ENCODE data around the gene KRTAP1-5. TPM values are rescaled to one million over a fixed set of nuclear protein-coding genes. Genes with fewer than 3 reads are reported as not detected.
"Not testable (repeated sequence)": the region's sequence is repeated elsewhere in the genome, so short reads cannot be mapped to it uniquely, and the experiment has no call there.

The KRTAP1-5 gene
- total and polyA plus RNA-seq, 10 of the 15 experiments (the other 5 are each of a cell fraction or from before 2014, with no cell fraction given) = not detected

DNA sequence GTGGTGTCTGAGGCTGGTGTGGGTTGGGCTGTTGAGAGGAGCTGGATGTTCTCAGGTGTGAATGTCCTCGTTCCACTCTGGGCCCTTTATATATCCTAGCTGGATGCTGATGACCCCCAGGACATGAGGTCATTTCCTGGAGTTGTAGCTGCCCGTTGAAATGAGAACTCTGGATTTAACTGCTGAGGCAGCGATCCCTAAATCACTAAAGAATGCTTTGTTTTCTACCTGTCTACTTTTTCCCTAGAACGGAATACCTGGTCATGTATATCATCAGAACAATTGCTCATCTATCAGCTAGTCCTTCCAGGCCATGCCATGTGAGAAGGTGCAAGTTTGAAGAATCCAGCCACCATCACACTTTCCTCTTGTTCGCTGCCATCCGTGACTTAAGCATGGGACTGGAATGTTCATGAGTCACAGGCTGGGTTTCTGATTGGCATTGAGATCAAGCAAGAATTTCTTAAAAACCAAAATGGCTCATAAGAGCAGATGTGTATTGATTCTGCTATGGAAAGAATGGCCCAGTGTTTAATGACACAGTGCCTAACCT, 33.1 kb upstream of the KRTAP1-5 start, which contains the start of gene KRTAP2-3:
KRTAP2-3 (minus strand) TSS at position 63 of the 553 bp plus-strand sequence. CDS start 64 bp downstream, outside the sequence.
- H4K20me1 ChIP-seq (ENCODE audit: control insufficient read depth, insufficient read depth) = no peaks in the 10 kb centered on the region
- H3K79me2 ChIP-seq (ENCODE audit: control insufficient read depth, insufficient read depth, low read length) = no peaks in the 10 kb centered on the region
- no peaks in the 10 kb centered on the region for H3K4me1 ChIP-seq (ENCODE audit: control insufficient read depth, insufficient read depth, low read length)
- FAIRE-seq (no peak), ATAC-seq (no peak), DNase-seq (ENCODE audit: low read depth, low spot score) (no peak)
- POLR2A ChIA-PET = no interaction called here
- no peak within 1 kb of the TSS for H3K27ac ChIP-seq (ENCODE audit: control insufficient read depth, insufficient read depth)
- H3K9ac ChIP-seq (ENCODE audit: control insufficient read depth, insufficient read depth, low read length) = no peak within 1 kb of the TSS
- RAD21 ChIA-PET (ENCODE audit: unreplicated experiment) = no interaction called here
- no peak within 1 kb of the TSS for H2AFZ ChIP-seq (ENCODE audit: control insufficient read depth, low read depth, low read length)
- 23% methylated on average over 6 of the region's 6 CpGs for WGBS (ENCODE audit: insufficient coverage, insufficient replicate concordance, low lambda C conversion rate, missing lambda C conversion rate)
- CTCF ChIA-PET = no interaction called here
- H3K9me3 ChIP-seq (replicated peaks; ENCODE audit: control insufficient read depth, insufficient read depth, low read length) = no peaks in the 10 kb centered on the region
- in situ Hi-C loops (cut with MboI) = no loop called here
- H3K4me2 ChIP-seq (ENCODE audit: control insufficient read depth, insufficient read depth) = no peak within 1 kb of the TSS
- H3K4me3 ChIP-seq = no peak within 1 kb of the TSS
- H3K27me3 ChIP-seq (replicated peaks in 1 of 2; ENCODE audit: control insufficient read depth in 2 of 2, insufficient read depth in 2 of 2, low read length in 1 of 2) = no peaks in the 10 kb centered on the region; a peak in 1 of 4 replicates
- H3K36me3 ChIP-seq (ENCODE audit: control insufficient read depth in 2 of 2, insufficient read depth in 2 of 2, low read length in 1 of 2) = no peaks in the 10 kb centered on the region
- SMC1A ChIA-PET (ENCODE audit: uncharacterized antibody, unreplicated experiment) = no interaction called here
- intact Hi-C loops (cut with micrococcal nuclease; ENCODE audit: unreplicated experiment) = no loop called here
- BruUV-seq (replicated peaks) = no TSS peak
- no peak for TF ChIP-seq POLR2A (IDR thresholded peaks at IDR 0.05; ENCODE audit: low read depth, low read length)
- no peak for TF ChIP-seq ESRRA (IDR thresholded peaks at IDR 0.05; ENCODE audit: low read length)
- TF ChIP-seq, protein P1, sequence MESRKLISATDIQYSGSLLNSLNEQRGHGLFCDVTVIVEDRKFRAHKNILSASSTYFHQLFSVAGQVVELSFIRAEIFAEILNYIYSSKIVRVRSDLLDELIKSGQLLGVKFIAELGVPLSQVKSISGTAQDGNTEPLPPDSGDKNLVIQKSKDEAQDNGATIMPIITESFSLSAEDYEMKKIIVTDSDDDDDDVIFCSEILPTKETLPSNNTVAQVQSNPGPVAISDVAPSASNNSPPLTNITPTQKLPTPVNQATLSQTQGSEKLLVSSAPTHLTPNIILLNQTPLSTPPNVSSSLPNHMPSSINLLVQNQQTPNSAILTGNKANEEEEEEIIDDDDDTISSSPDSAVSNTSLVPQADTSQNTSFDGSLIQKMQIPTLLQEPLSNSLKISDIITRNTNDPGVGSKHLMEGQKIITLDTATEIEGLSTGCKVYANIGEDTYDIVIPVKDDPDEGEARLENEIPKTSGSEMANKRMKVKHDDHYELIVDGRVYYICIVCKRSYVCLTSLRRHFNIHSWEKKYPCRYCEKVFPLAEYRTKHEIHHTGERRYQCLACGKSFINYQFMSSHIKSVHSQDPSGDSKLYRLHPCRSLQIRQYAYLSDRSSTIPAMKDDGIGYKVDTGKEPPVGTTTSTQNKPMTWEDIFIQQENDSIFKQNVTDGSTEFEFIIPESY (IDR thresholded peaks at IDR 0.05) = no peak
- no peak for TF ChIP-seq TBL1XR1 (IDR thresholded peaks at IDR 0.05; ENCODE audit: low read depth, low read length)
- TF ChIP-seq MTA3 (IDR thresholded peaks at IDR 0.05; ENCODE audit: borderline replicate concordance, low read length) = no peak
- no peak for TF ChIP-seq SIX5 (IDR thresholded peaks at IDR 0.05; ENCODE audit: low read depth, low read length, severe bottlenecking)

DNA sequence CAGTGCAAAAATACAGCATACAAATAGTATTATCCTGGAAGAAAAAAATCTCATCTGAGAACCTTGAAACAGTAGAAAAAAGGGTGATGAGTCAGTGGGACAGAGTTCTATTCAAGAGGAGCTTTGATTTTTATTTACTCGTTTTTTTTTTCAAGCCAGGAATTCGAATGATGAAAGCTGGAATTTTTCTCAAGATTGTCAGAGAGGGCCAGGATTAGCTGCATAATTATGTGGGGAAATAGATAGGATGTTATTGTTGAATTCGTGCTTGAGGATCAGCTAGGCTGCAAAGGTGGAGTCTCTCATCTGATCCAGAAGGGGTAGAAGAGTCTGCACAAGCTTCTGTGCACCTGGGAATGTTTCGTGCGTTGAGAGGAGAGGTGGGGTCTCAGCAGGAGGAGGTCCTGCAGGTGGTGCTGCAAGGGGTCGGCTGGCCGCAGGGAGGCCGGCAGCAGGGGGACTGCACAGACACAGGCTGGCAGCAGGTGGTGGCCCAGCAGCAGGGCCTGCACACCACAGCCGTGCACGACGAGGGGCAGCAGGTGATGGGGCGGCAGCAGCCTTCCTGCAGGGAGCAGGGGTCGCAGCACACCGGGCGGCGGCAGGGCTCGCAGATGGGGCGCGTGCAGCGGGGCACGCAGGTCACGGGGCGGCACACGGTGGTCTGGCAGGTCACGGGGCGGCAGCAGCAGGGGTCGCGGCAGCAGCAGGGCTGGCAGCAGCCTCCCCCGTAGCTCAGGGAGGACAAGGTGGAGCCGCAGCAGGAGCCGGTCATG, 32.5 kb upstream of the KRTAP1-5 start:
- H3K9me3 ChIP-seq (replicated peaks; ENCODE audit: control insufficient read depth, insufficient read depth, low read length); H3K4me2 ChIP-seq (ENCODE audit: control insufficient read depth, insufficient read depth); RAD21 ChIA-PET (ENCODE audit: unreplicated experiment); H3K79me2 ChIP-seq (ENCODE audit: control insufficient read depth, insufficient read depth, low read length); BruUV-seq (replicated peaks); H3K4me3 ChIP-seq; H3K9ac ChIP-seq (ENCODE audit: control insufficient read depth, insufficient read depth, low read length); H3K36me3 ChIP-seq (ENCODE audit: control insufficient read depth in 2 of 2, insufficient read depth in 2 of 2, low read length in 1 of 2); H3K27ac ChIP-seq (ENCODE audit: control insufficient read depth, insufficient read depth); DNase-seq (ENCODE audit: low read depth, low spot score); H4K20me1 ChIP-seq (ENCODE audit: control insufficient read depth, insufficient read depth); H3K4me1 ChIP-seq (ENCODE audit: control insufficient read depth, insufficient read depth, low read length); ATAC-seq; intact Hi-C loops (cut with micrococcal nuclease; ENCODE audit: unreplicated experiment); POLR2A ChIA-PET; CTCF ChIA-PET; FAIRE-seq; H2AFZ ChIP-seq (ENCODE audit: control insufficient read depth, low read depth, low read length); in situ Hi-C loops (cut with MboI); H3K27me3 ChIP-seq (replicated peaks in 1 of 2; ENCODE audit: control insufficient read depth in 2 of 2, insufficient read depth in 2 of 2, low read length in 1 of 2): not testable (repeated sequence)
- 47% methylated on average over 10 of the region's 31 CpGs for WGBS (ENCODE audit: insufficient coverage, insufficient replicate concordance, low lambda C conversion rate, missing lambda C conversion rate)
- SMC1A ChIA-PET (ENCODE audit: uncharacterized antibody, unreplicated experiment) = interaction anchor here (0.6 kb wide), 1 partner anchor 387 kb away, joined by 3 read pairs; no protein-coding TSS in a partner anchor

Data from GM12878 (cell line).